OCI-M2 (cell line): ENCODE measurements around the gene RAI1.

ENCODE experiments used
- DNase-seq: peaks from one replicate; lab custom pipeline; 2025; ENCODE audit not compliant: unreplicated experiment; lab: John Stamatoyannopoulos, UW

RAI1 gene

GRCh38 chr17:17729620-17730249 is 48.5 kb downstream of the RAI1 start:
- DNase-seq: no peak

DNA sequence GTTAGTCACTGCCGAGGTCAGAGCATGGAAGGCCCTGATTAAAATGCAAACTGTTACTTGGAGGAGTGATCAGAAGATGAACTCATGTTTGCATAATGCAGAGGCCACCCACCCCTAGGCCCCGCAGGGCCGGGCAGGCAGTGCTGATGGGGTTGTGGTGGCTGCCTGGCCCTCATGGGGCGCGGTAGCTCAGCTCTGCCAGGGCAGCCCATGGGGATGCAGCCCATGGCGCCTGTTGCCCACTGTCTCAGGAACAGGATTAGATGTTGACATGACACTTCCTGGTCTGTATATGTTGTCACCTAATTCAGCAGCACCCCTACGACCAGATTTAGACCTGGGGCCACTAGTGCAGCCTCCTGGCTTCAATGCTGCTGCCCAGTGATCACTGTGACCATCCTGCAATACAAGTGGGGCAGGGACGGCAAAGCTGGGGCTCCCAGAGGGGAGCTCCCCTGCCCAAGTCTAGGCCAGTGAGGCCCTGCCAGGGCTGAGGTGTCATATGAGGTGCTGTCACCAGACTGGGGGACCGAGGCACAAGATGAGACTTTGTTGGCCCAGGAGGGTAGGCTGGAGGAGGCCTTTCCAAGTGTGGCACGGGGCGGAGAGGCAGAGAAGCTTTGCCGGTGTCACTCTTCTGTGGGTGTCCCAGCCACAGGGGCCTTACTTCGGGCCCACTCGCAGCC is 49.1 kb downstream of the RAI1 start:
- DNase-seq: no peak

- DNase-seq: no peak
Measured at GRCh38 chr17:17732444-17732843, 51.2 kb downstream of the RAI1 start.

GRCh38 chr17:17732892-17733670 is 51.8 kb downstream of the RAI1 start:
- no peak for DNase-seq

DNA sequence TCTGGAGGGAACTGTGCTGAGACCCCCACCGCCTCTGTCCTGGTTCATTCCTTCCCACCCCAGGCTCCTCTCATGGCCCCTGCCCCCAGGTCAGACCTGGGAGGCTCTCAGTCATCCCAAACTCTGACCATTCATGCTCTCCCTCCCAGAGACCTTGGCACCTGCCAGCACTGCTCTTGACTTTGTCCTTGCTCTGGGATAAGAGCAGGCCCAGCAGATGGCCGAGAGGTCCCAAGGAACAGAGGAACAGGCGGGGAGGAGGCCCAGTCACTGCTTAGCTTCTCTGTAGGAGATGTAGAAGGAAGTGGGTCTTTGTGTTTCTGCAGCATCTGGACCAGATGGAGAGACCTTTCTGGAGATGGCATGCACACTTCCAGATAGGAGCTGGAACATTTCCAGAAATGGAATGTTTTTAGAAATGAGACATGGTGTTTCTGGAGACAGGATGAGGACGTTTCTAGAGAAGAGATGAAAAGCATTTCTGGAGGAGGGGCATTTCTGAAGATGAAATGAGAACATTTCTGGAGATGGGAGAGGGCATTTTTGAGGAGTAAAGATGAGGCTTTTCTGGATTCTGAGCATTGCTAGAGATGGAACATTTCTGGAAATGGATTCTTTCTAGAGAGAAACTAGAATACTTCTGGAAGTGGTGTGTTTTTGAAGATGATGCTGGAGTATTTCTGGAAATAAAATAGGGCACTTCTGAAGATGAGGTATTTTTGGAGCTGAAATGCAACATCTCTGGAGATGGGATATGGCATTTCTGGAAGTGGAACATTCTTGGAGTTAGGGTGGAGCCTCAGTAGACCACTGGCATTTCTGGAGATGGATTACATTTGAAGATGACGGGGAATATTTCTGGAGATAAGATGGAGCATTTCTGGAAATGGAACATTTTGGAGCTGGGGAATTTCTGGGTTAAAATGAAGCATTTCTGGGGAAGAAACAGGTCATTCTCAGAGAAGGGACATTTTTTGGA is 55.2 kb downstream of the RAI1 start:
- no peak for DNase-seq

GRCh38 chr17:17737961-17738894 is 57.0 kb downstream of the RAI1 start:
- no peak for DNase-seq

DNA sequence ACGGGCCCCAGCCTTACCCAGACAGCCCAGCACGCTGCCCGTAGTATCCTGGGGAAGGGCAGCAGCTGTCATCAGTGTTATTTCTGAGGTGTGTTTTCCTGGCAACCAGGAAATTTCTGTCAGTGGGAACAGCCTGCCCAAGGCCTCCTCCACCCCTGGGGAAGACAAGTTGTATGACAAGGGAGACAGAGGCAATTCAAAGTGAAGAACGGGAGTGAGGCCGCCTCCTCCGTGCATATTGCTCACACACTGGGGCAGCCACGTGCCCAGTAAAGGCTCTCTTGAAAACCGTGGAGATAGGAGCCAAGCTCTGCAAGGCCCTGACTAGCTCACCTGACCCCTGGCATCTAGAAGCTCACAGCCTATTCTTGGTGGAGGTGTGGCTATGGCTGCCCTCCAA is 57.6 kb downstream of the RAI1 start:
- DNase-seq: no peak

GRCh38 chr17:17739388-17740066 is 58.3 kb downstream of the RAI1 start:
- DNase-seq: no peak

GRCh38 chr17:17740615-17741348 is 59.5 kb downstream of the RAI1 start:
- DNase-seq: no peak

DNA sequence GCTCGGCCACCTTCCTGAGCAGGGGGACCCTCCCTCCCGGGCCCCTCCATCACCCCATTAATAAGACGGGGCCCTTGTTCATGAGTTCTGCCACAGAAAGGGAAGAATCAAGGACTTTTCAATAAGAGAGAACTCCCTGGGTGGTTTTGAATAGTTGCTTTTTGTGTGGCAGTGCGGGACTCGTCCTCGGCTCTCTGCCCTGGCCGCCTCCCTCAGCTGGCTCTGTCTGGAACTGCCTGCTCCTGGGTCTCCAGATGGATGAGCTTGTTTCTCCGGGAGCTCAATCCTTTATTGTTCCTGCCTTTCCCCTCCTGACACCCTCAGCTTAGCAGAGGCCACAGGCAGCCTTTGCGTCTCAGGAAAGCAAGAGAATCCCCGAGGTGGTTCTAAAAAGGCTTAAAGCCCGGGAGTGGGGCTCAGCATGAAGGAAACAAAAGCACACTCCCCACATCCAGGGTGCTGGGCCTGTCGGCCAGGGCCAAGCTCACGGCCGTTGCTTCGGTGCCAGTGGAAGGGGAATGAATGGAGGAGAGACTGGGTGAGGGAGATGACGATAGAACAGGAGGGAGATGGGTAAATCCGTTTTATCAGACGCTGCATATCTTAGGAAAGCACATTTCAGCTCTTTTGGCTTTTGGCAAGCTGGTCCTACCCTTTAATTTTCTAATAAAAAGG is 60.2 kb downstream of the RAI1 start:
- no peak for DNase-seq

DNA sequence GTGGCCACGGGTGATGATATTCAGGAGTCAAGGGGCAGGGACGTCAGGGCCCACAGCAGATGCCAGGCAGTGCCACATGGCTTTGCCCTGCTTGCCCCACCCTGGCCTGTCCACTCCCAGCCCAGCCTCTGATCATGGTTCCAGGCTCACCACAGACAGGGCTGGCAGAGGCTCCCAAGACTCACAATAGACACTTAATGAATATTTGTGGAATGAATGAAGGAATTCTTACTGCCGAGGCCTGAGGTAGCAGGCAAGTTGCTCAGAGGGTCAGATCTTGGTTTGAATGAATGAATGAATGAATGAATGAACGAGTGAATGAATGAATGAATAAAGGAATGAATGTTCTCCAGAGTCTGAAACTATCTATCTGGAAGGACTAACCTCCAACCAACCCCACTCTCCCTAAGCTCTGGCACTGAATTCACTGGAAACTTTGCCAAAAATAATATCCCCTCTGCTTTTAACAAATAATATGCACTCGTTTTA is 60.9 kb downstream of the RAI1 start:
- no peak for DNase-seq

- DNase-seq: no peak
Measured at GRCh38 chr17:17742688-17743390, 61.6 kb downstream of the RAI1 start.

DNA sequence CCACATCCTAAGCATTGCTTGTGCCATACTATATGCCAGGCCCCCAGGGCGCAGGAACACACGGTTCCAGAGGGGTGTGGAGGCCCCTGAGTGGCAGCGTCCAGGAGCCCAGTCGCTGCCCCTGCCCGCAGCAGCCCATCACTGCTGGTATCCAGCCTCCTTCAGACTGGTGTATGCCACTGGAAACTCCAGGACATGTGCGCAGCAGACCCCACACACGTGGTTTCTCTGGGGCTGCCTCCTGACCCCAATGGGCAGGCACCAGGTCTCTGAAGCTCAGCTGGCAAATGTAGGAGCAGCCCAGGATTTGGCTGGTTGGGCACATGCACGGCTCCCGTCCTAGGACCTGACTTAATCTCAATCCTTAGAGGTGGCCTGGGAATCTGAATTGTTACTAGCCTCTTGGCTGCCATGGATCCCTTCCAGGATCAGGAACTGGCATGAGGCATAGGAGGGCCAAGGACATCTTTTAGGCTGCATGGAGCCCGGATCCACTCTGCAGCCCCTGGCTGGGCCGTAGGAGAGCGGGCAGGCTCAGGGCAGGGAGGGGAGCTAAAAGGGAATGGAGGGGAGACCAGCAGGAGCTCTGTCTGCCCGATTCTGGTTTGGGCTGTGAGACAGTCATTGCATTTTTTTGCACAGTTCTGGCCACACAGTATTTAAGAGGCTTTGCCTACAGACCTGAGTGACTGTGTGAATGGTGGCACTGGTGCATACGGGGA is 62.3 kb downstream of the RAI1 start:
- DNase-seq: no peak

DNA sequence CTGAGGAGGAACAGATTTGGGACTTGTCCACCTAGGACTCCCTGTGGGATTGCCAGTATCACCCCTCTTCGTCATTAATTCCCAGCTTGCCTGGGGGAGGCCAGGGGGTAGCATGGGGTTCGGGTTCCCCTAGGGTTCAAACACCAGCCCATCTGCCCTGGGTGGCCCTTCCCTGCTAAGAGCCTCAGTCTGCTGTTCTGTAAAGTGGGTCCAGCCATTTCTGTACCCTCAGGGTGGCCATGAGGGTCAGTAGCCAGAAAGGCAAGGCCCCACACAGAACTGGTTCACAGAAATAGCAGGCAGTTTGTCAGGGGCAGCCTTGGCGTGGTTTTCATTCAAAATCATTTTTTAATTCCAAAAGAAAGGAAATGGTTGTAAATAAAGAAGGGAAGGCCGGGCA is 62.9 kb downstream of the RAI1 start:
- no peak for DNase-seq

- DNase-seq: no peak
Measured at GRCh38 chr17:17745476-17746455, 64.5 kb downstream of the RAI1 start.

DNA sequence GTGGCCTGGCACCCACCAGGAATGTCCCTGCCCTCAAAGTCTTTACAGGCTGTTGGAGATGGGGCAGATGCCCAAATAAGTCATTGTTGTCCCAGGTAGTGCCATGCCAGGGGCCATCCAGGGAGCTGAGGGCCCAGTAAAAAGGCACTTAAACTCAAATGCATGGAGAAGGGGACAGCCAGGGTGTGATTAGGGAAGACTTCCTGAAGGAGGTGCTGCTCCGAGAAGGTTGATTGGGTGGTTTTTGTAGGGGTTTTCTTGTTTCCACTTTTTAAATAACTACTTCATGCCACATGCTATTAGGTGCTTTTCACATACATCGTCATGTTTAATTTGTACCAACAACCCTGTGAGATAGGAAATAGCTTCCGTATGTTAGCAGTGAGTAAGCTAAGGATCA is 66.9 kb downstream of the RAI1 start:
- no peak for DNase-seq
